K562 (cell line): Measurements from ENCODE around the gene UGT1A5. TPM values are rescaled to one million over a fixed set of nuclear protein-coding genes. Genes with fewer than 3 reads are reported as not detected.

ENCODE experiments used
- KDM2B ChIP-seq: fragments of 250-450 bp; sonication (Bioruptor Pico); IDR thresholded peaks from 2 replicates; pipeline ENCODE4 v1.8.0; 2021; ENCODE audit warnings: mild to moderate bottlenecking, moderate library complexity
- MGA ChIP-seq: fragments of 450-650 bp; IDR thresholded peaks from 2 replicates; pipeline ENCODE4 v1.6.1; 2016; ENCODE audit warnings: mild to moderate bottlenecking, moderate library complexity
- NFRKB ChIP-seq: fragments of 450-650 bp; IDR thresholded peaks from 2 replicates; pipeline ENCODE4 v1.6.1; 2016; ENCODE audit warnings: low read depth
- TEAD1 ChIP-seq, 2 experiments: fragments of 450-650 bp in 1 of 2; sonication (generic) in 1 of 2; formaldehyde crosslinking; IDR thresholded peaks; 2 replicates each; pipeline versions ENCODE4 v1.4.0 to v1.8.0; 2020 to 2022; ENCODE audit warnings: mild to moderate bottlenecking in 2 of 2, missing genetic modification reagents in 1 of 2
- ZNF311 ChIP-seq: fragments of 250-450 bp; sonication (Bioruptor Pico); IDR thresholded peaks from 2 replicates; pipeline ENCODE4 v1.4.0; 2020; ENCODE audit warnings: mild to moderate bottlenecking, moderate library complexity
- polyA plus RNA-seq, 8 experiments: library from polyadenylated mRNA; depleted of rRNA in 4 of 8; stranded (reverse) in 5 of 8; unstranded in 3 of 8; fragments of >200 nt; fragmentation: Nextera tagmentation in 2 of 8; fragmentation: Illumina TruSeq in 1 of 8; extraction: Ambion mirVana in 2 of 8; extraction: Trizol in 1 of 8; gene quantifications; 2 replicates each; pipeline versions ENCODE4 v1.2.1 to v1.2.3, GENCODE V29; 2011 to 2014; ENCODE audit warnings: inconsistent platforms in 1 of 8, missing spikeins in 1 of 8
- total RNA-seq, 7 experiments: library from RNA; depleted of rRNA in 6 of 7; stranded (reverse); fragments of >200 nt in 6 of 7; fragmentation: Illumina TruSeq in 2 of 7; extraction: Trizol in 2 of 7; gene quantifications; 2 replicates each; pipeline versions ENCODE4 v1.2.1 to v1.2.3, GENCODE V29; 2011 to 2021; ENCODE audit warnings: low replicate concordance in 1 of 7

UGT1A5 gene
- total and polyA plus RNA-seq, 9 of the 15 experiments (the other 6 are each of a cell fraction or from before 2014, with no cell fraction given): not detected

- TF ChIP-seq MGA (no peak), KDM2B (CRISPR knock-in tag) (no peak), TEAD1 (CRISPR knock-in tag; IDR thresholded peaks at IDR 0.05) (no peak), ZNF311 (CRISPR knock-in tag) (no peak), NFRKB (no peak)
Observed at GRCh38 chr2:233800208-233800607, 87.5 kb downstream of the UGT1A5 start (continued).
